Psoas muscle (tissue), 8 donors: ENCODE data around the gene GPR17. TPM values are rescaled to one million over a fixed set of nuclear protein-coding genes. Genes with fewer than 3 reads are reported as not detected.

Experiments
- ATAC-seq, 4 donors: fragments of 200-7000 bp; cut with Tn5 transposase; one replicate each; pipeline ENCODE4 v1.9.1; 2020; ENCODE audit warnings: moderate library complexity in 3 of 4, mild to moderate bottlenecking in 2 of 4
- DNase-seq, 2 donors: peaks; one replicate each; pipeline ENCODE4 v3.0.0-alpha.2; 2020
- H3K27ac ChIP-seq: fragments of 200-600 bp; one replicate; pipeline ENCODE4 v1.8.0; 2022
- H3K27me3 ChIP-seq, 3 donors: fragments of 200-600 bp in 1 of 3; one replicate each; pipeline versions ENCODE4 v1.6.1 to v1.8.0; 2013 to 2022; ENCODE audit warnings: low read length in 2 of 3, mild to moderate bottlenecking in 2 of 3, moderate library complexity in 1 of 3; ENCODE audit not compliant: insufficient read depth in 3 of 3
- H3K36me3 ChIP-seq, 2 donors: fragments of 200-600 bp in 1 of 2; one replicate each; pipeline versions ENCODE4 v1.6.1 to v1.8.0; 2013 to 2022; ENCODE audit warnings: low read depth in 1 of 2, mild to moderate bottlenecking in 1 of 2, moderate library complexity in 1 of 2; ENCODE audit not compliant: insufficient read depth in 1 of 2
- H3K4me1 ChIP-seq: fragments of 200-600 bp; one replicate; pipeline ENCODE4 v1.8.0; 2022
- H3K4me3 ChIP-seq: fragments of 200-600 bp; one replicate; pipeline ENCODE4 v1.8.0; 2022; ENCODE audit warnings: mild to moderate bottlenecking
- H3K9me3 ChIP-seq: fragments of 200-600 bp; one replicate; pipeline ENCODE4 v1.8.0; 2022
- CTCF ChIP-seq: fragments of 200-600 bp; IDR thresholded peaks from one replicate; pipeline ENCODE4 v1.8.0; 2022; ENCODE audit warnings: antibody characterized with exemption
- WGBS, 3 donors: extraction: QIAGEN DNeasy Blood & Tissue Kit; methylation state at CpG; one replicate each; pipeline versions ENCODE4 v1.1.6 to v1.1.7; 2013; 5-methylcytosine and 5-hydroxymethylcytosine counted together
- intact Hi-C, 2 donors: fragments of 100-400 bp; cut with DNase I; formaldehyde crosslinking; loops; one replicate each; pipeline versions ENCODE4 v1.11.0 to v1.14.2; 2022
- polyA plus RNA-seq, 3 donors: library from polyadenylated mRNA; stranded (reverse); fragments of 200-250 nt; gene quantifications; one replicate each; pipeline ENCODE4 v1.2.3, GENCODE V29; 2013
- total RNA-seq, 4 donors: library from RNA; stranded (reverse); fragmentation: NEBNext Ultra II Directional in 2 of 4; extraction: Animal tissue kit (Norgen Biotek cat#: 25700) in 2 of 4; gene quantifications; one replicate each; pipeline versions ENCODE4 v1.2.1 to v1.2.4, GENCODE V29; 2021 to 2023
- donor health status: healthy with polysubstance abuse.
- donor health status: DM: no; HTN: no; CAD: no; lungs with moderate emphysema.
- donor health status: Bipolar disorder and iron deficiency.
- donor health status: healthy.
- donor health status: DM: yes; HTN: yes; CAD: no.
- donor health status: DM: no; HTN: no; CAD: no.
- donor health status: DM: no; HTN: no; CAD: no.
- donor health status: DM: yes; HTN: yes; CAD: no.

GPR17 gene
- total and polyA plus RNA-seq, 7 donors = 0.14 to 0.35 (median 0.19) TPM; not detected in 3

GRCh38 chr2:127637236-127637630 lies 8.7 kb upstream of the GPR17 start:
- peaks cover 18% of the 10 kb centered on the region for H3K4me1 ChIP-seq
- DNase-seq = peak in 1 of 2 donors; percentile 16
- H3K36me3 ChIP-seq = no peaks in the 10 kb centered on the region
- TF ChIP-seq CTCF = no peak
- intact Hi-C loops = no loop called here
- whole genome bisulfite sequencing, 3 donors = 61 to 85% (median 71%) methylated on average over 13 of the region's 13 CpGs
- peak overlapping the region; percentile 60 for H3K27ac ChIP-seq
- ATAC-seq = no peak
- no peak overlapping the region for H3K4me3 ChIP-seq
- H3K9me3 ChIP-seq = no peaks in the 10 kb centered on the region
- H3K27me3 ChIP-seq = no peaks in the 10 kb centered on the region

DNA sequence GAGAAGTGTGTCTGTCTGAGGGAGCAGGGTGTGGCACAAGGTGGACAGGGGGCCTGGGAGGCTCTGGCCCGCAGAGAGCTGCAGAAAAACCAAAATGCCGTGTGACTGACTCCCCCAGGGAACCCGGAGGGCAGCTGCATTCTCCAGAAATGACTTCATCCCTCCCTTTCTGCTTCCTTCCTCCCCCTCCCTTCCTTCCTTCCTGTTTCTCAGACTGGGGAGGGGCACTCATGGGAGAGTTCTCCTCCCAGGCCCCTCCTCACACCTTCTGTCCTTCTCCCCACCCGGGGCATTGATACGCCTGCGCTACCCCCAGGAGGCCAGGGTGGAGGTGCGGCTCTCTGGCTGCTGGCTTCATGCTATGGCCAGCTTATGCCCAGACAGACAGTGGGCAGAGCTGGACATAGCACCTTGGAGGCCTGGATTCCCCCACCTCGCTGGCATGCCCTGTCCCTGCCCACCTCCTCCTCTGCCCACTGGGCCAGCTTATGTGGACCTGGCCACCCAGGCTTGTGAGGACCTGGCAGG lies 8.2 kb upstream of the GPR17 start:
- WGBS, 3 donors = 40 to 52% (median 52%) methylated on average over 8 of the region's 8 CpGs
- no peaks in the 10 kb centered on the region for H3K9me3 ChIP-seq
- H3K4me1 ChIP-seq = peaks cover 18% of the 10 kb centered on the region
- intact Hi-C loops = no loop called here
- no peak for TF ChIP-seq CTCF
- no peaks in the 10 kb centered on the region for H3K36me3 ChIP-seq
- H3K4me3 ChIP-seq = no peak overlapping the region
- peak; percentile 13 to 46 (median 38) for ATAC-seq
- H3K27ac ChIP-seq = peak overlapping the region; percentile 74
- DNase-seq = peak; percentile 55 to 67
- no peaks in the 10 kb centered on the region for H3K27me3 ChIP-seq

DNA sequence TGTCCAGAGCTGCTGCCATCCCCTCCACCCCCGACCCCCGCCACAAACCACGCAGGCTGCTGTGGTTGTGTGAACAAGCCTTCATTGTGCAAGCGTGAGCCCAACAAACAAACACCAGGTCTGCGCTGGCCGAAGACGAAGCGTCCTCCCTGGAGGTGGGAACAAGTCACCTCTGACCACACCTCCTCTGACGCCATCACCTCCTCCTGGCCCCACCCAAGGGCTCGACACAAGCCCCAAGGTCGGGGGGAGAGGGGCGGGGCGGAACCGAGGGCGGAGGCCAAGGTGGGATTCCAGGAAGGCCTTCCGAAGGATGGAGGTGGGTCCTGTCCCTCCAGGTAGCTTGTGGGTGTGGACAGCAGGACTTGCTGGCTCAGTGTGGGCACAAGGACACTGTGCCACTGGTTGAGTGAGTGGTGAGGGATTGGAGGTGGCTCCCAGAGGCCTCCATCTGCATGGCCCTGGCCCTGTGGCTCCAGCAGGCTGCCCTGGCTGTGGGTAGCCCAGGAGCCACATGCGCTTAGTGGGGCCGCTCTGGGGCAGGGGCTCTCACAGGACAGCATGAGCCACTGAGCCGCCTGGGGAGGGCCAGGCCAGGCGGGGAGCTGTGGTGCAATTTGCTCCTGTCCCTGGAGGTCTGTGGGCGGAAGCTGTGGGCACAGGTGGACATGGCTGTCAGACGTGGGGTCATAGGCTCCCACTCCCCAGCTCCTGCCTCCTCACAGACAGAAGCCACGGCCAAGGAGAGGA lies 7.4 kb upstream of the GPR17 start:
- ATAC-seq (peak in 1 of 4 donors; percentile 19), DNase-seq (peak; percentile 30 to 74)
- Histone ChIP-seq H3K27me3 (no peaks in the 10 kb centered on the region), H3K4me1 (peaks cover 18% of the 10 kb centered on the region), H3K36me3 (no peaks in the 10 kb centered on the region), H3K27ac (peak overlapping the region; percentile 74), H3K9me3 (no peaks in the 10 kb centered on the region), H3K4me3 (no peak overlapping the region)
- 71 to 82% (median 81%) methylated on average over 23 of the region's 23 CpGs for WGBS, 3 donors
- no peak for TF ChIP-seq CTCF
- intact Hi-C loops = no loop called here

DNA sequence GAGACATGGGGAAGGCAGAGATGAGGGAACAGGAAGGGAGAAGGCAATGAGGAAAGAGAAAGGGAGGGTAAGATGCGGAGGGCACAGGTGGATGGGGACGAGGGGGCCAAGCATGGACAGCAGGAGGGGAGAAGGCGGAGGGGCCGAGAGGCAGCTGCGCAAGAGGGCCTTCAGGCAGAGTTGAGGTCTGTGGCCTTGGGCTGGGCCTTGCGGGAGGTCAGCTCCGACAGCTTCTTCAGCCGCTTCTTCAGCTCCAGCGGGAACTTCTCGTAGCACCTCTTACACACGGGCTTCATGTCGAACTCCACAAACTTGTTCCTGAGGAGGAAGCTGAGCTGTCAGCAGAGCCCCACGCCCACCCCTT lies 6.9 kb upstream of the GPR17 start:
- Histone ChIP-seq H3K4me1 (peaks cover 14% of the 10 kb centered on the region), H3K9me3 (no peaks in the 10 kb centered on the region), H3K27me3 (no peaks in the 10 kb centered on the region), H3K4me3 (no peak overlapping the region), H3K36me3 (no peaks in the 10 kb centered on the region), H3K27ac (peak overlapping the region; percentile 5)
- no peak for TF ChIP-seq CTCF
- DNase-seq (no peak), ATAC-seq (no peak)
- WGBS, 3 donors = 94 to 96% (median 94%) methylated on average over 13 of the region's 13 CpGs
- intact Hi-C loops = no loop called here
